Activated CD8-positive, alpha-beta memory T cell treated with anti-CD3 and anti-CD28 coated beads for 36 hours (primary cell): Measurements from ENCODE around the gene RCAN1. TPM values are rescaled to one million over a fixed set of nuclear protein-coding genes. Genes with fewer than 3 reads are reported as not detected.

Experiments
- CTCF ChIA-PET: fragments of 350-600 bp; sonication (Branson Sonifier 250); formaldehyde crosslinking; loops from one replicate; lab custom pipeline; 2021; ENCODE audit warnings: antibody characterized with exemption; lab: Charles Lee
- POLR2A ChIA-PET: fragments of 350-600 bp; sonication (Branson Sonifier 250); formaldehyde crosslinking; loops from one replicate; lab custom pipeline; 2021; ENCODE audit warnings: antibody characterized with exemption; lab: Charles Lee
- total RNA-seq, 2 experiments: library from RNA; stranded (reverse); gene quantifications; one replicate each; pipeline ENCODE4 v1.2.3, GENCODE V29; 2021

RCAN1 gene
- total RNA-seq, 2 experiments from 2014 or later: 23.2 to 30.0 TPM

DNA sequence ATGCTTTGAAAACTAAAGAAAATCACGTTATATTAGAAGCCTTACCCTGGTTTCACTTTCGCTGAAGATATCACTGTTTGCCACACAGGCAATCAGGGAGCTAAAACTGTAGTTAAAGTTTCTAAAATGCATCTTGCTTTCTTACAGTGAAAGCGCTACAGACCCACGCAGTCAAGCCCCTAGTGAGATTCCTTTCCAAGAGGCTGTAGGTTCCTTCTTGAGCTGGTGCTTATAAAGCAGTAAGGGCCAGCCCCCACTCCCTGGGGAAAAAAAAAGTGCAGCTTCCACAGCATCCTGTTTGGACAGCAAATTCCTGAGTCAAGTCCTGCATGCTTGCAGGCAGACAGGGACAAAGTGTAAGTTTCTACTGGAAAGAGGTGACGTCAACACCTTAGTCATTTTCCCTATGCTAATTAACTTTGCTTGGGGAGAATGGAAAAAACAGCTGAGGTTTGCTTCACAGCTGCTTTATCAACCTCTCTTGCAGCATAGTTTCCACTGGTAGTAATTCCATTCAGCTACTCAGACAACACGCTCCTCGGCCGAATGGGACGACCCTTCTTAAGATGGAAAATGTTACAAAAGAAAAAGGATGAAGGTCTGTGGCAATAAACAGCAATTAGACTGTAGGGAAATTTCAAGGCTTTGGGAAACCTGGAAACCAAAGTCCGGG, 88.2 kb downstream of the RCAN1 start:
- ChIA-PET CTCF (interaction anchor here (0.9 kb wide), 1 partner anchor 56 kb away, joined by 3 read pairs; no protein-coding TSS in a partner anchor), POLR2A (no interaction called here)

DNA sequence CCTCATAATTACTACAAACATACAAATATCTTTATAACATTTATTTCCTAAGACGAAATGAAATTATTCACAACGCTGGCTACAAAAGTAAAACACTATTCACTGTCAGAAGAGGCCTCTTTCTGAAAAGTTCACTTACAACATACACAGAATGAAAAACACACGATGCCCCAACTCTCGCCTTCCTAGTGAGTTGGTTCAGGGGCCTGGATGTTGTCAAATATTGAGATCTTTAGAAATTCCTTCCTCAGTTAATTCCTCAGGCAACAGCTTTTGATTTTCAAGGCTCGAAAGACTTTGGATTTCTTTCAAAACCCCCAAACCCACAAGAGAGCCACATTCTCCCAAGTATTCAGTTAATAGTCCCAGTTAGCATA, 88.7 kb downstream of the RCAN1 start:
- ChIA-PET CTCF (no interaction called here), POLR2A (no interaction called here)

DNA sequence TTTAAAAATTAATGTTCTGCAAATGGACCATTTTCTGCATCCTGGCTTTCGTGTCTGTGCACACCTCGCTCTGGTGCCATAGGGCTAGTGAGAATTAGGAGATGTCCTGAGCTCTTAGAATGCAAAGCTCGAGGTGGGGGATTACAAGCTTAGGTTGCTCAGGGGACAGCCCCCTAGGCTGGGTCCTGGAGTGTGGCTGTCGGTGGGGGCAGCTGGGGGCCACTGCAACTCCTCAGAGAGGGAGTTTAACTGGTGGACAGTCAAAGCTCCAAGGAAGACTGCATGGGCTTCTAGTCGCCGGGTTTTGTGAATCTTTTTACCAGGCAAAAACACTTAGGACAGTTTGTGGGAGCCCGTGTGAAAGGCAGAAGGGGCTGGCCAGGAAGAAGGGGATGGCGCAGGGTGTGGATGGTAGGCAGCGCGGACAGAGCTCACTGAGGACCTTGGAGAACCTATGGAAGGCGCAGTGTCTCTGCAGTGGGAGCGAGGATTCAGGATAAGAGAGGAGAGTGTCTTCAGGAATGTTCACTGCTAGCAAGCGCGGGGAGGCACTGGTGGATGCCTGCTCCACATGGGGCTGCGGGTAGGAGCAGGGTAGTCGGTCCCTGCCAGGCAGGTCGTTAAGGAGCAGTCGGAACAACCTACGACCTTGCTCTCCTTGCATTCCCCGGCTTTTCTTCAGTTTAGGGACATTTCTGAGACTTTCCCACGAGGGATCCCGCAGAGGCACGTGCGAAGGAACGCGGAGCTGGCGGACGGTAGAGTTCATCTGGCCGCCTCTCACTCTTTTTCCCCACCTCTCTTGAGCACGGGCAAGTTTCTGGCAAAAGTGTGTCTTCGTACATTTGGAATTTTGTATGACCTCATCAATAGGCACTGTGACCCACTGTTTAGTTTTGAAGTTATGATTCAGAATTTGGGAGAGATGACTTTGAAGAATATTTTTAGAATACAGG, 90.0 kb downstream of the RCAN1 start:
- ChIA-PET CTCF (no interaction called here), POLR2A (no interaction called here)

DNA sequence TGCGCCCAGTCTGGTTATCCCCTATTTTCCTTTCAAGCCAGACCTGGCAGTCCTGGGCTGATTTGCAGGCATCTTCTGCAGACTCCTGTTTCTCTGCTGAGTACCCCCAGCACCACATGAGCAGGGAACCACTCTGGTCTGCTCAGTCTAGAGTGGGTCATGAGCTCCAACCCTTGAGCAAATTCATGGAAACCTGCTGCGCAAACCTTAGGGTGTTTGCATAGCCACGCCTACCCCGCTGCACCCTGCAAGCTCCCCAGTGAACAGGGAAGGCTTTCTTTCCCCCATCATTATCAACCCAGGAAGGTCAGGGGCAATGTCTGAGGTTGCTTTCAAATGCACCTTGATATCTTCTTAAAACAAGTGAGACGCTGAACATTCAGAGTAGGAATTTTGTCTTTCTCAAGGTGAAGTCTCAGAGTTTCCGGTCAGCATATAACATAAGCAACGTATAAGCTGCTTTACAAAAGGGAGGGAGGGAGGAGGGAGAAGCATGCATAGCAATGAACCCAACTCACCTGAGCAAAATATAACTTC, 91.8 kb downstream of the RCAN1 start:
- POLR2A ChIA-PET: no interaction called here
- CTCF ChIA-PET: interaction anchor here (1.0 kb wide), 1 partner anchor 108 kb away, joined by 3 read pairs; no protein-coding TSS in a partner anchor

DNA sequence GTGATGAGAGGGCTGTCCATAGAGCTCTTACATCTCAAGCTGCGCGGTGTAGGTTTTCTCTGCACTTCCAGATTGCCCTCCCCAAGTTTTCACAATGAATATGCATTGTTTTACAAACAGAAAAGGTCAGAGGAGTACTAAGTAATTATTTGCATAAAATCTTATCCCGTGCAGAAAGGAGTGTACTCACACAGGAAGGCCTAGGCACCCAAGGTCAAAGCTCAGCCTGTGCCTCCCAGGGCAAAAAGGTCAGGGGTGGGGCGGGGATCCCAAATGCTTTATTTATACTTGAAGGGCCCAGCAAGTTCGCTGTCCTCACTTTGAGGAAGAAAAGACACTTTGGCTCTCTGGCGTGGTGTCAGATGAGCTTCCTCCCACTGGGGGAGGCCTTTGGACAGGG, 92.6 kb downstream of the RCAN1 start:
- POLR2A ChIA-PET: no interaction called here
- CTCF ChIA-PET: interaction anchor here (1.0 to 1.2 kb wide), 2 partner anchors 81 to 109 kb away, joined by 3 to 4 read pairs; no protein-coding TSS in a partner anchor

DNA sequence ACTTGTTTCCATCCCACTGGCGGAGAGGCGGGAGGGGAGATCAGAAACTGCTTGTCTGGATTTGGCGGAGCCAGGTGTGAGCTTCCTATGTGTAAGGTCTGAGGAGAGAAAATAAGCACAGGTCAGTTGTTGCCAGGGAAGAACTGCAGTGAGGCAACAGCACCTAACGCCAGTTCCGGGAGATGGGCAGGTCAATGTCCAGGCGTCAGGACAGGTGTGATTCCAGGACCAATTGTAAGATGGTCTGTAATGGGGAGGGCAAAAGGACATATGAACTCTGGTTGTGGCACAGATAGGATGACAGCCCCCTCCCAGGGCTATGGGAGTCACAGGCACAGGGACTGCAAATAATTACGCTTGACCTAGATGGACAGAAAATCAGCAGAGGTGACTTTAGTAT, 93.4 kb downstream of the RCAN1 start:
- ChIA-PET POLR2A (no interaction called here), CTCF (interaction anchor here (1.2 kb wide), 1 partner anchor 82 kb away, joined by 4 read pairs; no protein-coding TSS in a partner anchor)

DNA sequence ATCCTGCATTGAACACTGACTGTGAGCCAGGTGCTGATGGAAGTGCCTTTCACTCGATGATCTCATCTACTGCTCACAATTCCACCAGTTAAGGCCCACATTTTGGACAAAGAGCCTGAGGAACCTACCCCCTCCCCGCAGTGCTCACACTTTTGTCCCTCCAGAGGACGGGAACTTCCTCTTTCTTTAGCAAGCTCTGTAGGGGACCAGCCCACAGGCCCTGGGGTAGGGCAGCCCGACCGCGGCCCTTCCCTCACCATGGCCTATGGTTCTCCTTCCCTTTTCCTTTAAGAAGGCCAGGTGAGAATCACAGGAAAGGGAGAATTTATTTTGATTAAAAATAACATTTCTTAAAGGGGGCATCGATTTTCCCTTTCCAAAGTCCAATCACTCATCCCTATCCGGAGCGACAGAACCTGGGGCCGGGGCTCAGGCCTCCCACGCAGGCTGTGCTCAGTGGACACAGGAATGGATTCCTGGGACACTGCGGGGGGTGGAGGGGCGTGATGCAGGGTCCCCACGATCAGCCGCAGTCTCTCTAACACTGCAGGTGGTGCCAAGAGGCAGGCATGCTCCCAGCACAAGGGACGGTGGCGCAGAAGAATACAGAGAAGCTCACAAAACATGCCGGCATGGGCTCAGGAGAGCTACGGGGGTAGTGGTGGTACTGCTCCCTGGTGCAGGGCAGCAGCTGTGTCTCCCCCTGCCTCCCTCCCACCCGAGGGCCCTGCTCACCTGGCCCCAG, 94.0 kb downstream of the RCAN1 start:
- POLR2A ChIA-PET: no interaction called here
- CTCF ChIA-PET: interaction anchor here (1.3 kb wide), 1 partner anchor 11 kb away, joined by 3 read pairs; no protein-coding TSS in a partner anchor

DNA sequence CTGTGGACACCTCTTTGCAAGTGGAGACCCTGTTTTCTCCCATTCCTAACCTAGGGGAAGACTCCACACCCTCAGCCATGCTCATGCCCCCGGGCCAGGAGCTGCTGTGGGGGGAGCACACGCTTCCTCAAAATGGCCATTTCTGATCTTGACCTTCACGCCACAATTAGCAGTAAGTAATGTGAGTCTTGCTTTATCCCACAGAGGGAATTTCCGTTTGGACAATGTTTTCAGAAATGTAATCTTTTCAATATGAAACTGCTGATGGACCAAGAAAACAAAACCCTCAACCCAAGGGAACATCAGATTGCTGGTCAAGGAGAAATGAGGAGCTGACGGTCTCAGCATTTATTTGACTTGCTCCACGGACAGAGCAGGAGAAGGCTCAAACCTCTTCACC, 94.6 kb downstream of the RCAN1 start:
- CTCF ChIA-PET: interaction anchor here (1.3 kb wide), 1 partner anchor 10 kb away, joined by 3 read pairs; no protein-coding TSS in a partner anchor
- POLR2A ChIA-PET: no interaction called here

DNA sequence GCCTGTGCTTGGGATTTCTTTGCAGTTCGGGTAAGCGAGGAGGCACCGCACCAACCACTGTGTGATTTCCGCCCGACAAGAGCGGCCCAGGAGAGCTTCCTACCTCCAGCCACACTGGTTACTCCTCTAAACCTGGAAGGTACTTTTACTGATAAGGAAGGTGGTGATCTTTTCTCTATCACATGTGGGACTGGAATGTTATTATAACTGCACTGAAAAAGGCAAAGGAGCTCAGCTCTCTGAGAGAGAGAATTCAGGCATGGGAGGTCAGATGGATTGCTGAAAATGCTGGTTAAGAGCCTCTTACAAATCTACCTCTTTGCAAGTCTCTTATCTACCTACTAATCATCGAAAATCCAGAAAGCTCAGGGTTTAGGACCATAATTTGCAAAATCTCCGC, 95.2 kb downstream of the RCAN1 start:
- POLR2A ChIA-PET: no interaction called here
- CTCF ChIA-PET: interaction anchor here (1.3 kb wide), 1 partner anchor 9 kb away, joined by 3 read pairs; no protein-coding TSS in a partner anchor

DNA sequence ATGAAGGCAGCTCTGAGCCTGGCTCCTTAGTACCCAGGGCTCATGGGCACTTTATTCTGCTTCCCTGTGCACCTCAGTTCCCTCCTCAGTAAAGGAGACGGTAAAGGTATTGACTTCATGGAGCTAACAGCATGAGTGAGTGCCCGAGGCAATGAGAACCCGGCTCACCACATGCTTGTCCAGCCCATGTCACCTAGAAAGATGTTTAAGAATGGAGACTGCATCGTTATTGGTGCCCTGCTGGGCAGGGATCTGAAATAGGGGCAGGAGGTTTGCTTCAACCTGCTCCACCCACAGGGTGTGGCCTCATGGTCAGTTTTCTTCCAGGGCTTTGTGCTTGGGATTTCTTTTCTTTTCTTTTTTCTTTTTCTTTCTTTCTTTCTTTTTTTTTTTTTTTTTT, 95.9 kb downstream of the RCAN1 start:
- POLR2A ChIA-PET: no interaction called here

DNA sequence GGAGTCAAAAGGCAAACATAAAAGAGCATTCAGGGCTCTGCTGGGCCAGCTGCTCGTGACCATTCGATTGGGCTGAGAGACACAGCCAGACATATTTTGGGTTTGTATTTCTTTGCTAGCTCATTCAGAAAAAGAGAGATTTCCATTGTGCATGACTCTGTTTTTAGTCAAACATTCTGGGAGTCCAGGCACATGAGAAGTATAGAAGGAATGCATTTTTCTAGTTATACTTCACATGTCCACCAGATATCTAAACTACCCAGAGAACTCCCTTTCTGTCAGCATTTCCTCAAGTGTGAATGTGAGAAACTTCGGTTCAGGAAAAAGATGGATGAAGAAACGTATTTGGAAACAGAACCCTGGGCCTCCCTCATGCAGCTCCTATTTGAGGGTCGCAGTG, 96.6 kb downstream of the RCAN1 start:
- POLR2A ChIA-PET: no interaction called here
- CTCF ChIA-PET: interaction anchor here (1.1 kb wide), 1 partner anchor 57 kb away, joined by 3 read pairs; no protein-coding TSS in a partner anchor

More for the DNA sequence above, 95.9 kb downstream of the RCAN1 start:
- CTCF ChIA-PET: interaction anchor here (1.1 kb wide), 1 partner anchor 57 kb away, joined by 3 read pairs; no protein-coding TSS in a partner anchor

DNA sequence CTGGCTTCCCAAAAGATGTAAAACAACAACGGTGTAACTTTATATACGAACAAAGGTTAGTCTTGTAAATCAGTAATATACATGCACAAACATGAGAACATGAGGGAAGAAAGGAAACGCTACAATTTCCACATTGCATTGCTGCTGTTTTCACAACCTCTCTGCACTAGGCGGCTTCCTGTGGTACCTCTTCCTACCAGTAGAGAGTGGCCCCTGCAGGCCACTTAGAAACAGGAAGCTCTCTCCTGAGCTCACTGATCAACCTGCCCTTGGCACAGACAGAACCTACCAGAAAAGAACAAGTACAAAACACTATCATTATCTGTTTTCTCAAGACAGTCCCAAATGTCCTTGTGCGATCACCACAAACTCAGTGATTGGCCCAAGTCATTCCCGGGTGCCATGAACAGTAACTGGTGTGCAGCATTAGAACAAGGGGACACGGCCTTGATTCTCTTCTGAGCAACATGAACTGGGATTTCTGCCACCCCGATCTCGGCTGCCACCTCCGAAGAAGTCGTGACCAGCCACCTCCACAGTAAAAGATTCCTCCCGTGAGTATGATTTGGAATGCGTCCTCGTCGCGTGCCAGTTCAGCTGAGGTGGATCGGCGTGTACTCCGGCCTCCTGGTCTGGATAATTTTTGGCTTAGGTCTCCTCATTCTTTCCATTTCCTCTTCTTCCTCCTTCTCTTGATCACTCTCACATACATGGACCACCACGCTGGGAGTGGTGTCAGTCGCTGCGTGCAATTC, 97.2 kb downstream of the RCAN1 start:
- ChIA-PET POLR2A (no interaction called here), CTCF (interaction anchor here (0.9 to 1.1 kb wide), 2 partner anchors 39 to 85 kb away, joined by 3 read pairs; no protein-coding TSS in a partner anchor)

DNA sequence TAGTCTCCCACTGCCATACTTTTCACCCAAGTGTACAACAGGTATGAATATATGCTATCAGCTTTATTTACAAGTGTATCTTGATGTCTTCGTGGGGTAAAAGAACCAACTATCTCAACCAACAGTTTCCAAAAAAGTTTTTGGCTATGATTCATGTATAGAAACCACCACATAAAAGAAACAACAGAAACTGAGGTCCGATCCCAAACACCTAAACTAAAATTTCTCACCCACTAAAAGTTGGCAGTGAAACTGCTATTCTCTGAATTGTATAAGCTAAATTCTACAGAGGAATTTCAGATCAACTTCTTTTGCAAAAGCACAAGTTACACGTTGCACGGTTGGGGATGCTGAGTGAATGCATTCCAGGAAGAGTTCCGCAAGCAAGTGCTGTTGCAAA, 97.9 kb downstream of the RCAN1 start:
- ChIA-PET CTCF (interaction anchor here (0.9 to 1.1 kb wide), 2 partner anchors 40 to 86 kb away, joined by 3 read pairs; no protein-coding TSS in a partner anchor), POLR2A (no interaction called here)

DNA sequence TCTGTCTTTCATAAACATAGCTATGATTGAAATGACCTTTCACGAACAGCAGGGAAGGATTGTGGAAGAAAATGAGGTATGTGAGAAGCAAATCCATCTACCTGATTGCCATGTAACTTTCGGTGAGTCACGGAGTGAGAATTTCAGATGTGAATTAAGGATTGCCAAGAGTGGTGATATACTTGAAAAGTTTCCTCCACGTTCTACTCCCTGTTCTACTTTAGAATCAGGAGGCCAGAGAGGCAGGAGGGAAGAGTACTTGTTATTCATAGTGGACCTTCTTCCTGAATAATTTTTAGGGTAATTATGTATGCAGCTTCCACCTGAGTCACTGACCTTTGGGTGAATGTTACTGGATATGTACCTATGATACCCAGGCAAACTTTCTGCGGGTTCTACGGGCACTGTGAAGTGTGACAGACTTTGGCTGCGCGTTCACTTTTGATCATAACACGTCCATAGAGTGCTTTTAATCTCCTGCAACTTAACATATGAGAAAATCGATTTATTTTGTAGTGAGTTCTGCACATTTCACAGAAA, 100.3 kb downstream of the RCAN1 start:
- ChIA-PET POLR2A (no interaction called here), CTCF (interaction anchor here (0.6 kb wide), 1 partner anchor 1642 kb away, joined by 5 read pairs; the partner anchor contains the start of gene DOP1B)

DNA sequence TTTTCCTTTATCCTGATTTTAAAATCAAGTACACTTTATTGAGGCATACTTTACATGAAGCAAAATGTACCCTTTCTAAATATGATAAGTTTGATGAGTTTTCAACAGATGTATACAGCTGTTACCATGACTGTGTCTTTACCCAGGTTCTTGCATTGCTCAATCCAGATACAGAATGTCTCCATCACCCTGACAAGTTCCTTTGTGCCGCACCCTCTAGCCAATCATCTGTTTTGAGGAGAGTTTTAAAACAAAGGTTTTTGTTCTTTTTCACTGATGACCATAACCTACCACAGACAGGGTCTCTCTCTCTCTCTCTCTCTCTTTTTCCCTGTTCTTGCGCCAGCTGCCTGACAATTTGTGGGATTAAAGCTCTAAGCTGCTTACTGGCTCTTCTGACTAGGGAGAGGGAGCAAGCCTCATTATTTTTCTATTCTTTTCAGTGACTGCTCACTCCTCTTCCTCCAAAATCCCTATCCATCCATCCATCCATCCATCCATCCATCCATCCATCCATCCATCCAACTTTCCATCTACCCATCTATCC, 101.7 kb downstream of the RCAN1 start:
- POLR2A ChIA-PET: no interaction called here
- CTCF ChIA-PET: no interaction called here

DNA sequence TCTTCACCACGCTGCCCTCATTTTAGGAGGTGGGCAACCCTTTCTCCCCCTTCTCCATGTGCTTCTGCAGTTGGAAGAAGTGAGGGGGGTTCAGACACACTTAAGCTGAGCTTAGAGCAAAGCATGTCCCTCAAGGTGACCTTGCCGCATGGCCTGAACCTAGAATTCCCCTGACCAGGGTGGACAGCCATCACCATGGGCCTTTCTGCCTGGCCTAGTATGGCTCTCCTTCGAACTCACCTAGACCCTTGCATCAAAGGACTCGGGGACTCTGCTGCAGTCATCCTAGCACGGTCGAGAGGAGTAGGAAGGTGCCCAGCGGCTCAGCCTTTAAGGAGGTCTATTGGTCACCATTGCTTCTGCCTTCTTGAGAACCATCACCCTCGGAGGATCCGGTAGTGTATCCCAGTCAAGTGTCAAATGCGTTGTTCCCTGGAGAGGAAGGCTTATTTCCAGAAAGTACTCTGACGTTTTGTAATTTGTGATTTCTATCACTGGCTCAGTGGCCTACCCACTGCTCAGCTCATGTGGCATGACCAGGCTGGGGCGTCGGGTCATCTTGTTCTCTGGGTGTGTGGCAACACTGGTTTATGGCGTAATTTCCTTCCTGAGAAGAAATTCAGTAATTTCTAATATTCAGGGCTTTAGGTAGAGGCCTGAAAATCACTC, 103.0 kb downstream of the RCAN1 start, which contains the start of gene KCNE1:
KCNE1 (minus strand) TSS at position 424 of the 669 bp plus-strand sequence. CDS start 62,576 bp downstream, outside the sequence.
- CTCF ChIA-PET: interaction anchor here (1.1 to 1.5 kb wide), 2 partner anchors 32 to 150 kb away, joined by 4 to 5 read pairs; no protein-coding TSS in a partner anchor
- POLR2A ChIA-PET: no interaction called here
